D721Med (cell line): ENCODE results near the gene FAM186B.

Experiments used
- DNase-seq: peaks from one replicate; pipeline ENCODE4 v3.0.0; 2011; ENCODE audit warnings: low spot score; ENCODE audit not compliant: insufficient read length
- FAIRE-seq: peaks from 2 replicates; lab custom pipeline; 2011; peaks lifted over from hg19 to GRCh38; lab: Jason Lieb, UNC
- TF ChIP-seq, protein P1 (sequence below): IDR thresholded peaks from 2 replicates; pipeline ENCODE4 v1.5.1; 2012; ENCODE audit warnings: mild to moderate bottlenecking, control low read depth; ENCODE audit not compliant: insufficient read depth; ENCODE audit errors: missing control alignments

The FAM186B gene

GRCh38 chr12:49550693-49551252, 54.7 kb downstream of the FAM186B start:
- DNase-seq = no peak
- FAIRE-seq = no peak
- TF ChIP-seq, protein P1, sequence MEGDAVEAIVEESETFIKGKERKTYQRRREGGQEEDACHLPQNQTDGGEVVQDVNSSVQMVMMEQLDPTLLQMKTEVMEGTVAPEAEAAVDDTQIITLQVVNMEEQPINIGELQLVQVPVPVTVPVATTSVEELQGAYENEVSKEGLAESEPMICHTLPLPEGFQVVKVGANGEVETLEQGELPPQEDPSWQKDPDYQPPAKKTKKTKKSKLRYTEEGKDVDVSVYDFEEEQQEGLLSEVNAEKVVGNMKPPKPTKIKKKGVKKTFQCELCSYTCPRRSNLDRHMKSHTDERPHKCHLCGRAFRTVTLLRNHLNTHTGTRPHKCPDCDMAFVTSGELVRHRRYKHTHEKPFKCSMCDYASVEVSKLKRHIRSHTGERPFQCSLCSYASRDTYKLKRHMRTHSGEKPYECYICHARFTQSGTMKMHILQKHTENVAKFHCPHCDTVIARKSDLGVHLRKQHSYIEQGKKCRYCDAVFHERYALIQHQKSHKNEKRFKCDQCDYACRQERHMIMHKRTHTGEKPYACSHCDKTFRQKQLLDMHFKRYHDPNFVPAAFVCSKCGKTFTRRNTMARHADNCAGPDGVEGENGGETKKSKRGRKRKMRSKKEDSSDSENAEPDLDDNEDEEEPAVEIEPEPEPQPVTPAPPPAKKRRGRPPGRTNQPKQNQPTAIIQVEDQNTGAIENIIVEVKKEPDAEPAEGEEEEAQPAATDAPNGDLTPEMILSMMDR = no peak

DNA sequence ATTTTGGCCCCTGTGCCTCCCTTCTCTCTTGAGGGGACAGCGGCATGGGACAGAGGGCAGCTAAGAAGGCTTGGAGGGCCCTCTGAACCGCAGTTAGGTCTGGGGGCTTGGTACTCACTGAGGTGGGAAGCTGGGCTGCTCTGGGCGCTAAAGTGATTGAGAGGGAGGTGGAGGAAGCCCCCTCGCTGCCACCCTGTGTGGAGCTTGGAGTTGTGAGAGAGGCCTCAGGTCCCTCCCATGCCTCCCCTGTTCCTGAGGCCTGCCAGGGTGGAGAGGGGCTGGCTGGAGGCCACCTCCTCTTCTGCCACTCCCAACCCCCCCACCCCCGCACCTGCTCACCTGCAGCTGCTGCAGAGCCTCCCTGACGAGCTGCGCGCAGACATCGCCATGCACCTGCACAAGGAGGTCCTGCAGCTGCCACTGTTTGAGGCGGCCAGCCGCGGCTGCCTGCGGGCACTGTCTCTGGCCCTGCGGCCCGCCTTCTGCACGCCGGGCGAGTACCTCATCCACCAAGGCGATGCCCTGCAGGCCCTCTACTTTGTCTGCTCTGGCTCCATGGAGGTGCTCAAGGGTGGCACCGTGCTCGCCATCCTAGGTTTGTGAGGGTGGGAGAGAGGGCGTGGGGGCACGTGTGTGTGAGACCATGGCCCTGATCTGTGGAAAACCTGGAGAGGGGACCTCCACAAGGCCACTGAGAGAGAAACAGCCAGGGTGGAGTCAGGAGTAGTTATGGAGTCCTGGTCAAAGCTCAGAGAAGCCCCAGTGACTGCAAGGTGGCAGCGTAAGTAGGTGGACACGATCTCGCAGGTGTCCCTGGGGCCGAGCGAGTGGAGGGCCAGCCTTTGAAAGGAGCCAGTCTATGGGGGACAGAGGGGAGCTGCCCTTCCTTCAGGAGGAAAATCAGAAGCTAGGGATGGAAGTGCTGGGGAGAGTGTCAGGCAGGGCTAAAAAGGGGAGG, 55.4 kb downstream of the FAM186B start:
- no peak for DNase-seq
- TF ChIP-seq, protein P1 = no peak
- no peak for FAIRE-seq

GRCh38 chr12:49548822-49549648, 56.4 kb downstream of the FAM186B start:
- DNase-seq (no peak), FAIRE-seq (no peak)
- TF ChIP-seq, protein P1 = no peak

GRCh38 chr12:49548481-49548821, 57.0 kb downstream of the FAM186B start:
- FAIRE-seq (no peak), DNase-seq (no peak)
- TF ChIP-seq, protein P1 = no peak

GRCh38 chr12:49547090-49547690, 58.2 kb downstream of the FAM186B start:
- TF ChIP-seq, protein P1 = no peak
- no peak for DNase-seq
- FAIRE-seq = no peak

DNA sequence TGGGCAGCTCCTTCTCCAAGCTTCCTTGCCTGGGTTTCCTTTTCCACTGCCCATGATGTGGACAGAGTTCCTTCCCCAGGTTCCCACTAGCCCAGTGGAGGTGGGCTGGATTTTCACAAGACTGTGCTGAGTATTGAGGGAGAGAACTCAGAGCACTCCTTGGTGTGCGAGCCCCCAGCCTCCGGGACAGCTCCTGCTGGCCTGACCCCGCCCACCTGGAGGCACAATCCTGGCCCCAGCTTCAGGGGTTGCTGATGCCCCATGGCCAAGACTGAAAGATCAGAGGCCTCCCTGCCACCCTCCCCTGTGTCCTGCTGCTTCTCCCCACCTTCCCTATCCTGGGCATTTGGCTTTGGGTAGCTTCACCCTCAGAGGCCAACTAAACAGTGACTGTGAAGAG, 59.0 kb downstream of the FAM186B start:
- FAIRE-seq (no peak), DNase-seq (no peak)
- TF ChIP-seq, protein P1 = no peak
